Osteoblast (primary cell): ENCODE measurements around the gene LHX5. TPM values are rescaled to one million over a fixed set of nuclear protein-coding genes. Genes with fewer than 3 reads are reported as not detected.

Source experiments
- DNase-seq: peaks from one replicate; pipeline ENCODE4 v3.0.0; 2011; ENCODE audit warnings: low spot score, mixed read lengths; ENCODE audit not compliant: insufficient read length; ENCODE audit errors: missing footprints
- H2AFZ ChIP-seq: 2 replicates; pipeline ENCODE4 v1.6.0; 2011; ENCODE audit warnings: mild to moderate bottlenecking, low read length
- H3K27ac ChIP-seq: 2 replicates; pipeline ENCODE4 v1.5.1; 2011; ENCODE audit warnings: mild to moderate bottlenecking, low read depth, low read length, moderate library complexity
- H3K27me3 ChIP-seq: 2 replicates; pipeline ENCODE4 v1.6.0; 2012; ENCODE audit warnings: mild to moderate bottlenecking, control low read depth, inconsistent platforms, low read length, moderate library complexity; ENCODE audit not compliant: insufficient read depth
- H3K36me3 ChIP-seq: 2 replicates; pipeline ENCODE4 v1.5.1; 2011; ENCODE audit warnings: mild to moderate bottlenecking, low read length, control low read depth, moderate library complexity; ENCODE audit not compliant: insufficient read depth
- H3K4me1 ChIP-seq: 2 replicates; pipeline ENCODE4 v1.5.1; 2011; ENCODE audit warnings: mild to moderate bottlenecking, low read length, control low read depth, moderate library complexity; ENCODE audit not compliant: insufficient read depth
- H3K4me2 ChIP-seq: 2 replicates; pipeline ENCODE4 v1.6.0; 2011; ENCODE audit warnings: mild to moderate bottlenecking, low read length; ENCODE audit not compliant: insufficient read depth
- H3K4me3 ChIP-seq: fragments of 200-600 bp; sonication (generic); 3 replicates; pipeline ENCODE4 v1.5.1; 2012; ENCODE audit warnings: mild to moderate bottlenecking, low read length, inconsistent platforms; ENCODE audit not compliant: insufficient read depth
- H3K79me2 ChIP-seq: 2 replicates; pipeline ENCODE4 v1.6.0; 2012; ENCODE audit warnings: mild to moderate bottlenecking, low read length, control low read depth, inconsistent platforms; ENCODE audit not compliant: insufficient read depth
- H3K9me3 ChIP-seq: 2 replicates; pipeline ENCODE4 v1.5.1; 2011; ENCODE audit warnings: low read depth, low read length, control low read depth
- H4K20me1 ChIP-seq: 2 replicates; pipeline ENCODE4 v1.6.0; 2012; ENCODE audit warnings: mild to moderate bottlenecking, low read length, control low read depth; ENCODE audit not compliant: insufficient read depth
- CTCF ChIP-seq: IDR thresholded peaks from 2 replicates; pipeline ENCODE4 v1.5.1; 2011; ENCODE audit warnings: mild to moderate bottlenecking, low read depth, low read length, moderate library complexity; ENCODE audit errors: extremely low read depth
- total RNA-seq: library from RNA; depleted of rRNA; stranded (reverse); fragments of >200 nt; gene quantifications from 2 replicates; pipeline ENCODE4 v1.2.3, GENCODE V29; 2012

Gene LHX5
- total RNA-seq, 1 donor: not detected

DNA sequence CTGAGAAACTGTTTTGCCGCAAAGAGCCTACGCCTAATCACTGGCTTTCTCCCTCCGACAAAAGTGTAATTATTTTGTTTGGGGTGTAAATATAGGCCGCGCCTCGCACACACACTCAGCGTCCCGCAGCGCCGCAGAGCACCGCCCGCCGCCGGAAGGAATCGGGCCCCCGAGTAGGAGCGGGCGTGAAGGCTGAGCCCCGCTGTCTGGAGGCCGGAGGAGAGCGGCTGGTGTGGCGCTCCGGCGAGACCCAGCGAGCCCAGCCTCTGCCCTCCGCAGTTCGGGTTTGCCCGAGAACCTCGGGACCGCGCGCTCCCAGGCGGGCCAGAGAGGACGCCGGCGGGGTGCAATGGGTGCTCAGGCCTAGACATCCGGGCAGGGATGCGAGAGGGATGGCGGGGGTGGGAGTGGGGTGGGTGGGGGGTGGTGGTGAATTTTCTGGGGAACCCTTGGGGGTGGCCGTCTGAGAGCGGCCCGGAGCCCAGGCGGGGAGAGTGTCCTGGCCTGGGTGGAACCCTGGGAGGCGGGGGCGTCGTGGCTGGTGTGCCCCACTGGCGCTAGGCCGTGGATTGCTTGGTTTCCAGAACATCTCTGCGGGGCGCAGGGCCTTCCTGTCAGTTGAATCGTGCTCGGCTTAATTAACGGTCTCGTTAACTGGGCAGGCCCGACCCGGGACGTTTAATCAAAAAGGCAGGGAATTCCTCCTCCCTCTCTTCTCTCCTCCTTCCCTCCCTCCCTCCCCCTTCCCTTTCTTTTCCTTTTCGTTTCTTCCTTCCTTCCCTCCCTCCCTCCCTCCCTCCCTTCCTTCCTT lies 4.7 kb upstream of the LHX5 start:
- H3K4me1 ChIP-seq: no peaks in the 10 kb centered on the region
- no peak overlapping the region for H3K4me3 ChIP-seq
- H4K20me1 ChIP-seq: no peaks in the 10 kb centered on the region
- H3K27ac ChIP-seq: no peak overlapping the region
- no peaks in the 10 kb centered on the region for H3K9me3 ChIP-seq
- H3K79me2 ChIP-seq: no peaks in the 10 kb centered on the region
- H3K27me3 ChIP-seq: peaks cover 84% of the 10 kb centered on the region
- no peak overlapping the region for H2AFZ ChIP-seq
- H3K4me2 ChIP-seq: no peak overlapping the region
- no peak for TF ChIP-seq CTCF
- peak; percentile 76 for DNase-seq
- H3K36me3 ChIP-seq: no peaks in the 10 kb centered on the region

- H4K20me1 ChIP-seq: no peaks in the 10 kb centered on the region
- no peak overlapping the region for H3K4me2 ChIP-seq
- no peak overlapping the region for H2AFZ ChIP-seq
- no peaks in the 10 kb centered on the region for H3K9me3 ChIP-seq
- H3K36me3 ChIP-seq: no peaks in the 10 kb centered on the region
- peak; percentile 83 for DNase-seq
- no peak overlapping the region for H3K4me3 ChIP-seq
- H3K27me3 ChIP-seq: peaks cover 91% of the 10 kb centered on the region
- H3K4me1 ChIP-seq: no peaks in the 10 kb centered on the region
- H3K27ac ChIP-seq: no peak overlapping the region
- no peaks in the 10 kb centered on the region for H3K79me2 ChIP-seq
- no peak for TF ChIP-seq CTCF
Measured at GRCh38 chr12:113475451-113476175, 3.9 kb upstream of the LHX5 start.

DNA sequence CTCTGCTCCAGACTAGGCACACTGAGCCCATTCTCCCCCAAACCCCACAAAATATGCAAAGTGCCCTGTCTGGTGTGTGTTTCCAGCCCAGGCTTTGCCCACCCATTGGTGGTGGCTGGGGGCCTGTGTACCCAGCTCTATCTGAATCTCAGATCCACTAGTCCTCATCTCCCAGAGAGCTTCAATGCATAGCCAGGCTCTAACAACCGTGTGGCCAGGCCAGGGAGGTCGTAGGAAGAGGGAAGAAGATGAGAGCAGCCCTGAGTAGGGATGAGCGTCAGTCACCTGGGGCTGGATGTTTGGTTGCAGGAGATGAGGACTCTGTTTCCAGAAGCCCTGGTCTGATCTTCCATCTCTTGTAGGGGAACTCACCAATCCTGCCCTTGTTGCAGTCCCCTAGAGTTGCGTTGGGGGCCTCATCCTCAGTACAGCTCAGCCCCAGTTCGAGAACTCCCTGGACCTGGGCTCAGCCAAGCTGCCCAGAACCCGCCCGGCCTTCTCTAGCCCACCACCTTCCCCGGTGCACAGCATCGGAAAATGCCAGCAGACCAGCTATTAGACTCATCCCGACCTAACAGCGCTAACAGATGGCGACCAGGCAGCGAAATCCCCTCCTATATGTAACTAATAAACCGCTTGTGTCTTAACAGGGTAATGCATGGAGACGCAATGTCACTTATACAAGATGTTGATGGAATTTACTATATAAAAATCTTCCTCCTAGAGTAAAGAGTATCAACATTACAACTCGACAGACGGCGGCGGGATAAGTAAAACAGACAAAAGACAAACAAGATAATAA lies 3.2 kb upstream of the LHX5 start:
- no peak overlapping the region for H3K27ac ChIP-seq
- no peaks in the 10 kb centered on the region for H3K36me3 ChIP-seq
- H3K4me2 ChIP-seq: no peak overlapping the region
- no peak overlapping the region for H2AFZ ChIP-seq
- H3K4me3 ChIP-seq: no peak overlapping the region
- H4K20me1 ChIP-seq: no peaks in the 10 kb centered on the region
- H3K79me2 ChIP-seq: no peaks in the 10 kb centered on the region
- H3K9me3 ChIP-seq: no peaks in the 10 kb centered on the region
- no peaks in the 10 kb centered on the region for H3K4me1 ChIP-seq
- no peak for TF ChIP-seq CTCF
- peak; percentile 84 for DNase-seq
- H3K27me3 ChIP-seq: peaks cover 91% of the 10 kb centered on the region

DNA sequence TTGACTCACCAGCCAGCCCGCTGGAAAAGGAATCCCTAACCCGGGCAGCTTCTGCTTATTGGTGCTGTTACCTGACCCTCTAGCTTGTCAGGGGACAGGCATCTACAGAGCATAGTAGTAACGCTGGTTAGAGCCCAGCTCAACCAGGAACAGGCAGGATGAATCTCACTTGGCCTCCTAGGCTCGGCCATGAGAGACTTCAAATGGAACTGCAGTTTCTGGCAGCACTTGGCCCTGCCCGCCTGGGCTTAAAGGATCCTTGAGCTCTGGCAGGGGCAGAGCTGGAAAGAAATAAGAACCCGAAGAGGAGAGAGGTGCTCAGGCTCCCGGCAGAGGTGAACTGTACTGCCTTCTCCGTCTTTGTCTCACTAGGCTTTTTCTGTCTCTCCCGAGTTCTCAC lies 2.3 kb upstream of the LHX5 start:
- H4K20me1 ChIP-seq: no peaks in the 10 kb centered on the region
- H3K4me3 ChIP-seq: no peak overlapping the region
- no peak for TF ChIP-seq CTCF
- H3K4me2 ChIP-seq: no peak overlapping the region
- H3K27me3 ChIP-seq: peaks cover 91% of the 10 kb centered on the region
- no peak overlapping the region for H3K27ac ChIP-seq
- H3K79me2 ChIP-seq: no peaks in the 10 kb centered on the region
- no peaks in the 10 kb centered on the region for H3K9me3 ChIP-seq
- H3K4me1 ChIP-seq: no peaks in the 10 kb centered on the region
- H3K36me3 ChIP-seq: no peaks in the 10 kb centered on the region
- peak; percentile 86 for DNase-seq
- H2AFZ ChIP-seq: no peak overlapping the region
